Activated CD4-positive, alpha-beta T cell treated with anti-CD3 and anti-CD28 coated beads for 1 hour (primary cell): ENCODE results near the gene SDK1.
"Not testable (repeated sequence)": the region's sequence is repeated elsewhere in the genome, so short reads cannot be mapped to it uniquely, and the experiment has no call there.

Source experiments
- DNase-seq: peaks from one replicate; pipeline ENCODE4 v3.0.0-alpha.2; 2020

Gene SDK1

GRCh38 chr7:3897430-3898372 lies 596.6 kb downstream of the SDK1 start:
- peak; percentile 15 for DNase-seq

- DNase-seq: no peak
Observed at GRCh38 chr7:3899559-3899991, 598.5 kb downstream of the SDK1 start.

GRCh38 chr7:3908153-3908552 lies 607.1 kb downstream of the SDK1 start:
- no peak for DNase-seq

- DNase-seq: no peak
Observed at GRCh38 chr7:3909128-3909527, 608.1 kb downstream of the SDK1 start.

- DNase-seq: no peak
Observed at GRCh38 chr7:3910054-3910453, 609.0 kb downstream of the SDK1 start.

- no peak for DNase-seq
Observed at GRCh38 chr7:3911685-3912084, 610.6 kb downstream of the SDK1 start.

- DNase-seq: no peak
Observed at GRCh38 chr7:3912291-3912690, 611.2 kb downstream of the SDK1 start.

GRCh38 chr7:3914051-3914775 lies 613.2 kb downstream of the SDK1 start:
- DNase-seq: no peak

GRCh38 chr7:3915337-3915878 lies 614.4 kb downstream of the SDK1 start:
- DNase-seq: no peak

- DNase-seq: no peak
Observed at GRCh38 chr7:3916146-3916545, 615.1 kb downstream of the SDK1 start.

- no peak for DNase-seq
Observed at GRCh38 chr7:3917436-3917835, 616.4 kb downstream of the SDK1 start.

- DNase-seq: no peak
Observed at GRCh38 chr7:3918576-3918975, 617.5 kb downstream of the SDK1 start.

GRCh38 chr7:3922175-3922635 lies 621.2 kb downstream of the SDK1 start:
- no peak for DNase-seq

GRCh38 chr7:3923307-3923918 lies 622.4 kb downstream of the SDK1 start:
- no peak for DNase-seq

- DNase-seq: no peak
Observed at GRCh38 chr7:3924277-3924676, 623.2 kb downstream of the SDK1 start.

- DNase-seq: no peak
Observed at GRCh38 chr7:3927446-3928110, 626.5 kb downstream of the SDK1 start.

- no peak for DNase-seq
Observed at GRCh38 chr7:3928727-3929515, 627.9 kb downstream of the SDK1 start.

GRCh38 chr7:3931843-3932242 lies 630.8 kb downstream of the SDK1 start:
- DNase-seq: no peak

GRCh38 chr7:3937146-3937545 lies 636.1 kb downstream of the SDK1 start:
- no peak for DNase-seq

- no peak for DNase-seq
Observed at GRCh38 chr7:3937605-3938004, 636.6 kb downstream of the SDK1 start.

- not testable (repeated sequence) for DNase-seq
Observed at GRCh38 chr7:3941706-3942105, 640.7 kb downstream of the SDK1 start.

- no peak for DNase-seq
Observed at GRCh38 chr7:3942276-3942675, 641.2 kb downstream of the SDK1 start.
